MCF 10A (cell line): ENCODE measurements around the gene MYO9B. TPM values are rescaled to one million over a fixed set of nuclear protein-coding genes. Genes with fewer than 3 reads are reported as not detected.
A peak's percentile ranks its signal among the peaks of the same experiment; 100 is the strongest.

Experiments used
- BruUV-seq: library from RNA; stranded (reverse); fragments of 400-500 nt; replicated peaks from 2 replicates; lab custom pipeline; 2021; lab: Mats Ljungman, UMichigan
- CTCF ChIA-PET: fragments of 300-600 bp; sonication (Branson Sonifier 250); formaldehyde crosslinking; extraction: SDS; loops from one replicate; lab custom pipeline; 2021; ENCODE audit warnings: antibody characterized with exemption, inconsistent platforms; lab: Yijun Ruan, JAX
- POLR2A ChIA-PET: fragments of 300-600, 350-650 bp; sonication (Branson Sonifier 250); formaldehyde crosslinking; extraction: SDS; loops from one replicate; lab custom pipeline; 2020; ENCODE audit warnings: antibody characterized with exemption, inconsistent platforms; lab: Yijun Ruan, JAX
- DNase-seq: peaks from one replicate; pipeline ENCODE4 v3.0.0-alpha.2; 2018; ENCODE audit not compliant: unreplicated experiment
- H3K27ac Mint-ChIP-seq: one replicate; pipeline ENCODE4 v1.8.0; 2022; ENCODE audit warnings: mild to moderate bottlenecking, low read depth, mixed read lengths; ENCODE audit not compliant: unreplicated experiment
- H3K27me3 Mint-ChIP-seq: one replicate; pipeline ENCODE4 v1.8.0; 2022; ENCODE audit warnings: mixed read lengths; ENCODE audit not compliant: insufficient read depth, unreplicated experiment
- H3K36me3 Mint-ChIP-seq: one replicate; pipeline ENCODE4 v1.8.0; 2022; ENCODE audit warnings: mild to moderate bottlenecking, moderate library complexity, mixed read lengths; ENCODE audit not compliant: insufficient read depth, unreplicated experiment
- H3K4me1 Mint-ChIP-seq: one replicate; pipeline ENCODE4 v1.8.0; 2022; ENCODE audit warnings: mixed read lengths; ENCODE audit not compliant: insufficient read depth, unreplicated experiment
- H3K4me3 Mint-ChIP-seq: one replicate; pipeline ENCODE4 v1.8.0; 2022; ENCODE audit warnings: mild to moderate bottlenecking, moderate library complexity, mixed read lengths; ENCODE audit not compliant: unreplicated experiment
- H3K9me3 Mint-ChIP-seq: one replicate; pipeline ENCODE4 v1.8.0; 2022; ENCODE audit warnings: mixed read lengths; ENCODE audit not compliant: unreplicated experiment
- intact Hi-C: fragments of 100-400 bp; cut with micrococcal nuclease; formaldehyde crosslinking; loops from 2 replicates; pipeline ENCODE4 v1.14.1; 2022
- total RNA-seq: library from RNA; stranded (reverse); gene quantifications from 2 replicates; pipeline ENCODE4 v1.2.3, GENCODE V29; 2022
- TF ChIP-seq, protein P1 (sequence below): fragments of 200-600 bp; IDR thresholded peaks from one replicate; pipeline ENCODE4 v1.8.0; 2022; ENCODE audit warnings: antibody characterized with exemption, mild to moderate bottlenecking; ENCODE audit not compliant: unreplicated experiment

The MYO9B gene
- total RNA-seq, 1 experiment from 2014 or later = 43.5 TPM

DNA sequence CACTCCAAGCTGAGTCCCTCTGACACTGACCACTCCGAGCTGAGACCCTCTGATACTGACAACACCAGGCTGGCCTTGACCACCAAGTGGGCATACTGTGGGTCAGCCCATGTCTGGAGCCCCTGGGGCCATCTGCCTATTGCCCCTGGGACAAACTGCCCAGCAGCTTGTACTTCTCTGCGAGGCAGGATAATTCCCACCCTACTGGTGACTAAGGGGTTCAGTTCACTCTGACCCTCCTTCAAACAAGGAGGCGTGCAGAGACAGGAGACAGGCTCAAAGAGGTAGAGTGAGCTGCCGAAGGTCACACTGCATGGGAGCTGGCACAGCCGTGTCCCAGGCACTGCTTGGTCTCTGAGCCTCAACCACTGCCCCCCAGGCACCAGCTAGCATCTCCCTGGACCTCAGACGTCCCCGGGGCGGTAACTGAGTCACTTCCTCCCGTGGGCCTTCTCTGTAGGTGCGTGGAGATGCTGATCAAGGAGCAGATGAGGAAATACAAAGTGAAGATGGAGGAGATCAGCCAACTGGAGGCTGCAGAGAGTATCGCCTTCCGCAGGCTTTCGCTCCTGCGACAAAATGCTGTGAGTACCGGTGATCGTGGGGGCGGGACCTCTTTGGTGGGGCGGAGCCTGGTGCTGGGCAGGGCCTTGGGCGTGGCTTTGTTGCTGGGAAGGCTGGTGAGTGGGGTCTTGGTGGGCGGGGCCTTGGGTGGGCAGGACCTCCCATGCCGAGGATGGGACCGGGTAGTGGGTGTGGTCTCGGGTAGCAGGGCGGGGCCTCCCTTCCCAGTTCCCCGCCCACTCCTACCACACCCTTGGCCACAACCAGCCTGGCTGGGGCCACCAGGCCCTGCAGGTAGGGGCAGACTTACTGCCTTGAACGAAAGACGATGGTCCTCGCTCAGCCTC, 133.8 kb downstream of the MYO9B start:
- no peak overlapping the region for H3K27ac Mint-ChIP-seq
- no peaks in the 10 kb centered on the region for H3K27me3 Mint-ChIP-seq
- H3K36me3 Mint-ChIP-seq = peaks cover 35% of the 10 kb centered on the region
- ChIA-PET CTCF (interaction anchor here (1.1 kb wide), 1 partner anchor 51 kb away, joined by 3 read pairs; no protein-coding TSS in a partner anchor), POLR2A (no interaction called here)
- TF ChIP-seq, protein P1, sequence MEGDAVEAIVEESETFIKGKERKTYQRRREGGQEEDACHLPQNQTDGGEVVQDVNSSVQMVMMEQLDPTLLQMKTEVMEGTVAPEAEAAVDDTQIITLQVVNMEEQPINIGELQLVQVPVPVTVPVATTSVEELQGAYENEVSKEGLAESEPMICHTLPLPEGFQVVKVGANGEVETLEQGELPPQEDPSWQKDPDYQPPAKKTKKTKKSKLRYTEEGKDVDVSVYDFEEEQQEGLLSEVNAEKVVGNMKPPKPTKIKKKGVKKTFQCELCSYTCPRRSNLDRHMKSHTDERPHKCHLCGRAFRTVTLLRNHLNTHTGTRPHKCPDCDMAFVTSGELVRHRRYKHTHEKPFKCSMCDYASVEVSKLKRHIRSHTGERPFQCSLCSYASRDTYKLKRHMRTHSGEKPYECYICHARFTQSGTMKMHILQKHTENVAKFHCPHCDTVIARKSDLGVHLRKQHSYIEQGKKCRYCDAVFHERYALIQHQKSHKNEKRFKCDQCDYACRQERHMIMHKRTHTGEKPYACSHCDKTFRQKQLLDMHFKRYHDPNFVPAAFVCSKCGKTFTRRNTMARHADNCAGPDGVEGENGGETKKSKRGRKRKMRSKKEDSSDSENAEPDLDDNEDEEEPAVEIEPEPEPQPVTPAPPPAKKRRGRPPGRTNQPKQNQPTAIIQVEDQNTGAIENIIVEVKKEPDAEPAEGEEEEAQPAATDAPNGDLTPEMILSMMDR = no peak
- DNase-seq = peak; percentile 33
- no peak overlapping the region for H3K4me3 Mint-ChIP-seq
- no peaks in the 10 kb centered on the region for H3K9me3 Mint-ChIP-seq
- H3K4me1 Mint-ChIP-seq = peaks cover 4% of the 10 kb centered on the region
- no TSS peak for BruUV-seq
- intact Hi-C loops = no loop called here

DNA sequence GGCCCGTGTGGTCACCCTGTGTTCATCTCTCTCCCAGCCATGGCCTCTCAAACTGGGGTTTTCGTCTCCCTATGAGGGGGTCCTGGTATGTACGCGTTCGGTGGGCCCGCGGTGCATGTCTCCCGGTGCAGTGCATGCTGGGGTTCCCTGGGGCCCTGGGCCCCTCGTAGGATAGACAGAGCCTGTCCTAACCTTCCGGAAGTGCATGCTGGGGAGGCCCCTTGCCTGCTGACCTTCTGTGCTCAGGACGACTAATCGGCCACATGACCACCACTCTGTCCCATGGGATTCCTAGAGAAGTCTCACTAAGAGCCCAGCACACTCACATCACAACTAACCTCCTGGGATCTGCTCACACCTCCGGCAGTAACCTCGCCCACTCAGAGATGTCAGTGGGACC, 134.7 kb downstream of the MYO9B start:
- DNase-seq = no peak
- Mint-ChIP-seq H3K36me3 (peaks cover 29% of the 10 kb centered on the region), H3K4me3 (no peak overlapping the region), H3K9me3 (no peaks in the 10 kb centered on the region), H3K27me3 (no peaks in the 10 kb centered on the region), H3K4me1 (peaks cover 4% of the 10 kb centered on the region), H3K27ac (no peak overlapping the region)
- TF ChIP-seq, protein P1 = no peak
- no TSS peak for BruUV-seq
- ChIA-PET POLR2A (interaction anchor here (1.0 kb wide), 1 partner anchor 10 kb away, joined by 3 read pairs; no protein-coding TSS in a partner anchor), CTCF (interaction anchor here (0.5 kb wide), 1 partner anchor 144 kb away, joined by 5 read pairs; no protein-coding TSS in a partner anchor)
- intact Hi-C loops = no loop called here

DNA sequence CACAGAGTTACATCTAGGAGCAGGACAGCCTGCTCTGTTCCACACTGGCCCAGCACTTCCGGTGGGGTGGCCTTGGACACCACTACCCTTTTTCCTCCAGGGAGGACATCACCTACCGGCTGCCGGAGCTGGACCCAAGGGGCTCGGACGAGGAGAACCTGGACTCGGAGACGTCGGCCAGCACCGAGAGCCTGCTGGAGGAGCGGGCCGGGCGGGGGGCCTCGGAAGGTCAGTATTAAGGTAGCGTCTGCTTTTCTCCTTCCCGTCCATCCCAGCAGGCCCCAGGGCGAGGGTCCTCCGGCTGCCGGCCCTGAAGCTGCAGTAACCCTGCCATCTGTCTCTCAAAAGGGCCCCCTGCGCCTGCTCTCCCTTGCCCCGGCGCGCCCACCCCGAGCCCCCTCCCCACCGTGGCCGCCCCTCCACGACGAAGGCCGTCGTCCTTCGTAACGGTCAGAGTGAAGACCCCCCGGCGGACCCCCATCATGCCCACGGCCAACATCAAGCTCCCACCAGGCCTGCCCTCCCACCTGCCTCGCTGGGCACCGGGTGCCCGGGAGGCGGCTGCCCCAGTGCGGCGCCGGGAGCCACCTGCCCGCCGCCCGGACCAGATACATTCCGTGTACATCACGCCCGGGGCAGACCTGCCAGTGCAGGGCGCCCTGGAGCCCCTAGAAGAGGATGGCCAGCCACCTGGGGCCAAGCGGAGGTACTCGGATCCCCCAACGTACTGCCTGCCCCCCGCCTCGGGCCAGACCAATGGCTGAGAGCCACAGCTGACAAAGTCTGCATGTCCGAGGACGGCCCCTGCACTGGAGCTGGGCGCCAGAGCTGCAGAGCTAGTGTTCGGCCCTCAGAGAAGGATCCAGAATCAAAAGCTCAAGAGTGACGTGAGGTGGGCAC, 136.2 kb downstream of the MYO9B start:
- Mint-ChIP-seq H3K4me3 (no peak overlapping the region), H3K27ac (no peak overlapping the region), H3K27me3 (no peaks in the 10 kb centered on the region), H3K36me3 (peaks cover 33% of the 10 kb centered on the region), H3K4me1 (peaks cover 4% of the 10 kb centered on the region), H3K9me3 (no peaks in the 10 kb centered on the region)
- intact Hi-C loops = no loop called here
- TF ChIP-seq, protein P1 = no peak
- DNase-seq = no peak
- CTCF ChIA-PET = no interaction called here
- POLR2A ChIA-PET = no interaction called here
- BruUV-seq = no TSS peak
